SIG-M5 treated with dmso at 0.1 percent for 504 hours (cell line): Measurements from ENCODE around the gene KCNJ4.
"Not testable (repeated sequence)": the region's sequence is repeated elsewhere in the genome, so short reads cannot be mapped to it uniquely, and the experiment has no call there.

ENCODE experiments used
- DNase-seq: peaks from one replicate; lab custom pipeline; 2025; ENCODE audit not compliant: unreplicated experiment; lab: John Stamatoyannopoulos, UW

KCNJ4 gene

DNA sequence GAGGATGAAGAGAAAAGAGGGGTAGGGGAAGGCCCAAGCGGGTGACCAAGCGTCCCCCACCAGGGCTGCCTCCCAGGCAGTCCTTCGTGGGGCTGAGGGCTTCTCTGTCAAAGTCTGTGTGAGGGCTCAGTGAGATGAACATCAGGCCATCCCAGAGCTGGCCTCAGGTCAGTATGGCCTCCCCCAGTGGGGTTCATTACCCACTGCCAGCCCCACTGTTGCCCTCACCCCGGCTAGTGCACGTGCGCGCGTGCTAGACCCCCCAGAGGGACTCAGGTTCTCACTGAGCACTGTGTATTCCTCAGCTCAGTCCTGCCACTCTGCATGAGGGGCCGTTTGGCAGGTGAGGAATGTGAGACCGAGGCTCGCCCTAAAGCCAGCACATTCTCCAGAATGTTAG lies 16.2 kb upstream of the KCNJ4 start:
- DNase-seq = no peak

- not testable (repeated sequence) for DNase-seq
Observed at GRCh38 chr22:38470179-38470578, 15.2 kb upstream of the KCNJ4 start.

GRCh38 chr22:38469306-38469781 lies 14.3 kb upstream of the KCNJ4 start:
- no peak for DNase-seq

DNA sequence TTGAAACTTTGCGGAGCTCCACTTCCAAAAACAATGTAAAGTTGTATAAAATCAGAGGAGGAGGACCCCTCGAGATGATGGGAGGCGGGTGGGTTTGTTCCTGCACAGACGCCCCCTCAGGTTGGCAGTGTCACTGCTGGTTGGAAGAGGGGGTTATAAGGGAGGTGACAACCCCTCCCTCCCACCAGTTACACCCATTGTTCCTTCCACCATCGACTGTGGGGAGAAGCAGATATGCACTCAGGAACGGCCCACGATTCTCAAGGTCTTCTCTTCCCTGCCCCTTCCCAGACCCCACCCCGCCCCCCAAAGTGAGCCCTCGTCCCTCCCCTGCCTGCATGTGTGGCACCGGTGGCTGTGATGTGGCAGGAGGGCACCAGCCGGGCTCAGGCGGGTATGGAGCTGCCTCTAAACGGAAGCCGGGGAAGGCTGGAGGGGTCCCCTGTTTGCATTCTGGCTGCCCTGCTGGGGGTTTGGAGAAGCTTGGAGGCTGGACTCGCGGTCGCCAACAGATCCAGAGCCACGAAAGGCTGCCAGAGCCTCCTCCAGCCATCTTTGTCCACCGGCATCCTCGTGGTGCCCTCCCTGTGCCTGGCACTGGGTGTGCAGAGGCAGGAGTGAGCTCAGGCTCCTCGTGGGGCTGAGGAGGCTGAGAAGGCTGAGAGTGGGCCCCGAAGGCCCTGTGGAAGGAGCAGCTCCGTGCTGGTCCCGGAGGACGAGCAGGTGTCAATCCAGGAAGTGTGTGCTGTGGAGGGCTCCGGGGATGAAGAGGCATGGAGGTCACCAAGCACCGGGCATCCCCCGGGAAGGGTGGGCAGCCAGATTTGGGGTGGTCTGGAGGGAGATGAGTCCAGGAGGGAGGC lies 13.7 kb upstream of the KCNJ4 start:
- DNase-seq = no peak

- no peak for DNase-seq
Observed at GRCh38 chr22:38467904-38468442, 13.0 kb upstream of the KCNJ4 start, which contains the start of gene KDELR3. KDELR3 (plus strand) TSS chr22:38468096; CDS start chr22:38468234, 138 bp downstream.

GRCh38 chr22:38467438-38467903 lies 12.5 kb upstream of the KCNJ4 start:
- no peak for DNase-seq

DNA sequence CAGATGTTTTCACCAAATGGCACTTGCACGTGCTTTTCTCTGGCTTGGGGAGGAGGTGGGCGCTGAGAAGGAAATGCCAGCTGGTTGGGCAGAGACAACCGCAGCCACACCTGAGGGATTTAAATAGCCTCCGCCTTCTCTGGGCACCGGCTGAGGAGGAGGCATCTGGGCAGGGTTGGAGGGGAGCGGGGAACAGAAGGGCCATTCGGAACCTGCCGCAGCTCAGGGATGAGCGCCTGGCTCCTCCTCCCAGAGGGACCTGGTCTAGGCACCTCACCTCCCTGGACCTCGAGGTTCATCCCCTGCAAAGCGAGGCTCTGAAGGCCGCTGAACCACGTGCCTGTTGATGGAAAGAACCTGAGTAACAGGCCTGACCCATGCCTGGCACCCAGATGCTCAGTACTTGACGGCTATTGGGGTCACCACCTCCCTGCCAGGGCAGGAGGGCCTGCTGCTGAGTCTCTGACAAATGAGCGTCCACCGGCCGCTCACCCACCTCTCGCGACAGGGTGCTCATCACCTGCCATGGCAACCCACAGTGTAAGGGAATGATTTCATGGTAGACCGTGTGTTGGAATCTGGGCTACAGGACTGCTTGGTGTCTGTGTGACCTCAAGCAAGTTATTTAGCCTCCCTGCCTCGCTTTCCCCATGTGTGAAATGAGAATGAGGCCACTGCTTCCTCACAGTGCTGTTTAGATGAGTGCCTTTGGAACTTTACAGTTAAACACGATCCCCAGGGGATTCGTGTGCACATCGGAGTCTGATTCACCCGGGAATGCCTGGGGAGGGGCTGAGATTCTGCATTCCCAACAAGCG lies 10.9 kb upstream of the KCNJ4 start:
- no peak for DNase-seq

- no peak for DNase-seq
Observed at GRCh38 chr22:38464992-38465672, 10.1 kb upstream of the KCNJ4 start.

DNA sequence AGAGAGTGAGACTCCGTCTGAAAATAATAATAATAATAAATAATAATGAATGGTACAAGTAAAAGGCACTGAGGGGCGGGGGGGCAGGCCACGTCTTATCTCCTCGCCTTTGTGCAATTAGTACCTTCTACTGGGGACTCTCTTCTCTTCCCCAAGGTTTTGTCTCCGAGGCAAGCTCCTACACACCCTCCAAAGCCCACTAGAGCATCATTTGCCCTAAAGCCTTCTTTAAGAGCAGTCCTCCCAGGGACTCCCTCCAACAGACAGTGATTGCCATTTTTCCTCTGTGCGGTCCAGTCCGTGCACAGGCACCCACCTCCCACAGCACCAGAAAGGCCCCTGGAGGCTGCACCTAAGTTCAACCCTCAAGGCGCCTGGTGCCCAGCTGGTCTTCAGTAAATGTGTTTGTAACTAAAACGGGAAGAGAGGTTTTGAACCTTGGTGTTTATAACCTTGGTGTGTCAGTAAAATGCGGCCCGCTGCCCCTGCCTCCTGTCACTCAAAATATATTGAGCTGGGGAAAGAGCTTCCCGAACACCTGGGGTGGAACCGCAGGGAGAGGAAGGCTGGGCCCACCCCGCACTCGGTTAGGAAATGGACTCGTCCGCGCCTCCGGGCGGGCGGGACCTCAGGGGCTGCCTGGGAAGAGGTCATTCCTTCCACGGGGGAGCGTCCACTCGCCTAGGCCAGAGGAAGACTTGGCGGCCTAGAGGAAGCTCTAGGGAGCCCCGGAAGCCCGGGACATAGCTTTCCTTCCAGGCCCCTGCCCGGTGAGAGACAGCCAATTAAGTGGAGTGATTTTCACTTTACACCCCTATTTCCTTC lies 8.2 kb upstream of the KCNJ4 start:
- DNase-seq = no peak

GRCh38 chr22:38461414-38462081 lies 6.5 kb upstream of the KCNJ4 start:
- DNase-seq = peak; percentile 43

- no peak for DNase-seq
Observed at GRCh38 chr22:38461057-38461413, 6.0 kb upstream of the KCNJ4 start.

DNA sequence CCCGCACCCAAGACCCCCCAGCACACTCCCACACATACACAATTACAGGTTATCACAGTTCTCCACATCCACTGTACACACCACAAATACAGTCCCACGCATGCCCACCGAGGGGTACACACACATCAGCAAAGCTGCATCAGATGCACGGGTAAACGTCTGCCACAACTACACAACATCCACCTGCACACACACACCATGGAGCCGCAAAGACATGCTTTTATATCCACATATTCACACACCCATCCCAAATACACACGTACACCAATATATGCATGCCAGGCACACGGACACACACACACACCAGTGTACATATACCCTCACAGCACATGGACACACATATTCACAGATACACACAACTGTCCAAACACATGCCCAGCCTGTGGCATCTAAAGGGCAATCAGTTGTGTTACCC lies 5.4 kb upstream of the KCNJ4 start:
- DNase-seq = no peak

DNA sequence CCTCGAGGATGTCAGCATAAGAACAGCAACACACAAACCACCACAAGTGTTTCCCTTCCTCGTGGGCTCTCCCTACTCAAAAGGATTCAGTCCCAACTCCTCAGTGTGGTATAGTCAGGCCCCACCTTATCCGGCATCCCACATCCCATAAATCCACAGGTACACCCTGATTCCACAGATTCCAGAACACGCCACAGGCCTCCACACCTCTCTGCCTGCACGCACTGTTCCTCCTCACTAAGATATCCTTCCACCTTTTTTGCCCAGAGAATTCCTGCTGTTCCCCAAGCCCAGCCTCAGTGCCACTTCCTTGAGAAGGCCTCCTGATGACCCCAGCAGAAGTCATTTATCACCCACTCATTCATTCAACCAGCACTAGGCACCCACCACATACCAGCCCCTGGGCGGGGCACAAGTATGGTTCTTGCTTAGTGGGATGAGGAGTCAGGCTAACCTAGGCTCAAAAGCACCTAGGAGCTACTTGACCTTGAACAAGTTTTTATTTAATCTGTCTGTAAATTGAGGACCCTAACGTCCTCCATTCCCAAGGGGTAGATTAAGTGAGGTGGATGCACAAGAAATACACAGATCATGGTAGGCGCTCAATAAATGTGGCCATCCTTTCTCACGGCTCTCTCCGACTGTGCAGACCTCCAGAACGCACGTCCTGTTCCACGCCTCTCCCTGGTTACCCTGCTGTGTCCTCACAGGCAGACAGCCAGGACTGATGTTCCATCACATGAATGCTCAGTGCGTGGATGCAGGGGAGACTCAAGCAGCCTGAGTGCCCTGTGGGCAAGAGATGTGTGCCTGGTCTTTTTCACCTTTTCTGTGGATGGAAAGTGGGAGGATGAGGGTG lies 2.1 kb upstream of the KCNJ4 start:
- no peak for DNase-seq

DNA sequence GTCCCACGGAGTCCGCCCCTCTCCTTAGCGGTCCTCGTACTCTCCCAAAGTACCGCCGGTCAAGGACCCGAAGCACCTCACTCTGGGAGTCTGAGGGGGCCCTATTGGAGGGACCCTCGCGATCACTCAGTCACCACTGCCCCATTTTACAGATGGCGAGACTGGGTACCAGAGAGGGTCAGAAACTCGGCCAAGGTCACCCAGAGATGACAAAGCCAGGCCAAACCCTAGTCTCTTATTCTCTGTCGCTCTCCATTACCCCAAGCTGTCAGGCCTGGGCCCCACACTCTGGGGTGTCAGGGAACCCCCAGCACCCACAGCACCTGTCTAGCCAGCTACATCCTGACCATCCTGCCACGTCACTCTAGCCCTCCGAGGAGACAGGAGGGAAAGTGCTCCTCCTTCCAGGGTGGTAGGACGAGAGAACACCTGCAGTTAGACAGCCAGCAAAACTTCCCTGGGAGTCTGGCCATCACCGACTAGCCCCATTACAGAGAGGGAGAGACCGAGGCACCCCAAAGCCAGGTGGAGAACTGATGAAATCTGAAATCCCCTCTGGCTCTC lies 1.4 kb upstream of the KCNJ4 start:
- no peak for DNase-seq

- no peak for DNase-seq
Observed at GRCh38 chr22:38455530-38456271, 702 bp upstream of the KCNJ4 start.

GRCh38 chr22:38454353-38455075 lies 485 bp downstream of the KCNJ4 start:
- no peak for DNase-seq

DNA sequence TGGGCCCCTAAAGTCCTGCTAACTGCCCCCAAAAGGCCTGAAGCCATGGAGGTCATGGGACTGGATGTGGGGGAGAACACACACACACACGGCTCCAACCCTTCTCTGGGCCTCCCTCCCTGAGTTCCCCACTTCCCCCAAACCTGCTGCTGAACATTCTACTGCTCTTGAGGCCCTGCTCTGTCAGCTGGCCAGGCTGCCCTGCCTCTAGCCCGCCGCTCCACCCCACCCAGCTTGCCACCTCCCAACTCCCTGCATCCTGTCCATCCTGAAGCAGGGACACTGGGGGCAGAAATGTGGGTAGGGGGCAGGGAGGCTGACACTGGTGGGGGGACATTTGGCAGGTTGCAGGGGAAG lies 1.0 kb downstream of the KCNJ4 start:
- peak; percentile 29 for DNase-seq
